GM12873 (cell line): Measurements from ENCODE around the gene NEDD4.

ENCODE experiments used
- TF ChIP-seq, protein P1 (sequence below): IDR thresholded peaks from 2 replicates; pipeline ENCODE4 v1.5.1; 2012; ENCODE audit warnings: low read depth, mild to moderate bottlenecking, moderate library complexity, low read length, control low read depth; ENCODE audit not compliant: insufficient read depth; ENCODE audit errors: missing control alignments

The NEDD4 gene

GRCh38 chr15:55824857-55825613, 168.4 kb downstream of the NEDD4 start:
- TF ChIP-seq, protein P1, sequence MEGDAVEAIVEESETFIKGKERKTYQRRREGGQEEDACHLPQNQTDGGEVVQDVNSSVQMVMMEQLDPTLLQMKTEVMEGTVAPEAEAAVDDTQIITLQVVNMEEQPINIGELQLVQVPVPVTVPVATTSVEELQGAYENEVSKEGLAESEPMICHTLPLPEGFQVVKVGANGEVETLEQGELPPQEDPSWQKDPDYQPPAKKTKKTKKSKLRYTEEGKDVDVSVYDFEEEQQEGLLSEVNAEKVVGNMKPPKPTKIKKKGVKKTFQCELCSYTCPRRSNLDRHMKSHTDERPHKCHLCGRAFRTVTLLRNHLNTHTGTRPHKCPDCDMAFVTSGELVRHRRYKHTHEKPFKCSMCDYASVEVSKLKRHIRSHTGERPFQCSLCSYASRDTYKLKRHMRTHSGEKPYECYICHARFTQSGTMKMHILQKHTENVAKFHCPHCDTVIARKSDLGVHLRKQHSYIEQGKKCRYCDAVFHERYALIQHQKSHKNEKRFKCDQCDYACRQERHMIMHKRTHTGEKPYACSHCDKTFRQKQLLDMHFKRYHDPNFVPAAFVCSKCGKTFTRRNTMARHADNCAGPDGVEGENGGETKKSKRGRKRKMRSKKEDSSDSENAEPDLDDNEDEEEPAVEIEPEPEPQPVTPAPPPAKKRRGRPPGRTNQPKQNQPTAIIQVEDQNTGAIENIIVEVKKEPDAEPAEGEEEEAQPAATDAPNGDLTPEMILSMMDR = no peak

DNA sequence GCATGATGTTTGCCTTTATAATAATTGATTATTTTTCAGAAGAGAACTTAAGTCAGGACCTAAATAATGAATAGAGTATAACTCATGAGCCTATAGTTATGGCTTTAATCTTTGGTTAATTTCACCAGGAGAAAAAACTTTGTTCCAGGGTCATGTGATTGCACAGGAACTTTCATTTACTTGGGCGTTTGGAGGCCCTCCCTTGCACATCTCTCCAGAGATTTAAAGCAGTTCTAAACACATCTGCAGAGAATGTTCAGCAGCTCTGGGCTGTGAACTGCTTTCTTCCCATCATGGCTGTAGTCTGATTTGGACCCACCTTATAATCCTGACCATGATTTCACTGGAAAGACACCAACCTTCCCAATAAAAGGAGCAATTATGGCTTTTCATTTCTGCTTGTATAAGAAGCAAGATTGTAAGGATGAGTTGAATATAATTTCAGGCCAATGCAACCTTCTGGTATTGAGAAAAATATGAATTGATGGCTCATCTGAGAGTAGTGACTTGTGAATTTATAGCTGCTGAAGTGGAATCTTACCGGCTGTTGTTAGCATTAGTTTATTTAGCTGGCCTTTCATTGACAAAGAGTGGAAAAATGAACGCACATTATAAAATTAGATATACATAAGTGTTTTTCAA, 169.6 kb downstream of the NEDD4 start:
- TF ChIP-seq, protein P1 = no peak

GRCh38 chr15:55823191-55823670, 170.2 kb downstream of the NEDD4 start:
- TF ChIP-seq, protein P1 = no peak

DNA sequence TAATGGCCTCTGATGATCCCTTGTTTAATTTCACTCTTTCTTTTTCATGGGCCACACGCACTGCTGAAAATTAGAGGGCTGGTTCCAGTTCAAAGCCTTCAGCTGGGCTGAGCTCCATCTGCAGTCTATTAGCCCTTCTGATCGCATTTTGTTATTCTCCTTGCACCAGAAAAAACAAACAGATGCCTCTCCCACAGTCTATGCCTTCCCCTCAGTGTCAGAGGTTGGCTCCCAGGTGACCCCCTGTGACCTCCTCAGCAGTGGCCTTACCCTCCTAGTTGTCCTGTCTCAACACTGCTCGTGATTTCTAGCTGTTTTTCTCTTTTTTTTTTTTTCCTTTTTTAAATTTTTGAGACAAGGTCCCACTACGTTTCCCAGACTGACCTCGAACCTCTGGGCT, 173.4 kb downstream of the NEDD4 start:
- TF ChIP-seq, protein P1 = no peak

- TF ChIP-seq, protein P1 = no peak
These were observed 173.9 kb downstream of the NEDD4 start for GRCh38 chr15:55819397-55820034.

DNA sequence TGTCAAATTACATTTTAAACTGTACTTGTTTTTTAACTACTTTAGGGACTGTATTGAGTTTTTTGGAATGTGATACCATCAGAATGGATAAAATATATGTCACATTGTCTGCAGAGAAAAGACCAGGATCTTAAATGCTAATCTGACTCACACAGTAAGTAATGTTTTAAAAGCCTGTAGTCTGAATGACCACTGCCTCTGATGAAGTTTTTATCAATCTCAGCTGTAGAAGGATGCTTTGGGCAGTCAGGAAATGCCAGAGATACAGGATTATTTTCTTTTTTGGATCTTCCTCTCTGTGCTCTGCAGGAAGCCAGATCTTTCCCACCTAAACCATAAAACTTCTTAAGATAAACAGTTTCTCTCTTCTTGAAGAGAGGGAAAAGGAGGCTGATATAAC, 177.4 kb downstream of the NEDD4 start:
- TF ChIP-seq, protein P1 = no peak
